Right atrium auricular region (tissue), 2 donors: Measurements from ENCODE around the gene ZBED4. TPM values are rescaled to one million over a fixed set of nuclear protein-coding genes. Genes with fewer than 3 reads are reported as not detected.
A peak's percentile ranks its signal among the peaks of the same experiment; 100 is the strongest.

Experiments
- DNase-seq: peaks from one replicate; pipeline ENCODE4 v3.0.0-alpha.2; 2019; ENCODE audit warnings: low spot score
- H3K27ac ChIP-seq, 2 donors: fragments of 200-600 bp; sonication (generic); 1 replicate in 1 of 2; 2 replicates in 1 of 2; pipeline ENCODE4 v1.5.1; 2016 to 2019
- H3K27me3 ChIP-seq, 2 donors: fragments of 200-600 bp; sonication (generic); one replicate each; pipeline versions ENCODE4 v1.5.1 to v1.6.0; 2017 to 2019
- H3K36me3 ChIP-seq: fragments of 200-600 bp; sonication (generic); one replicate; pipeline ENCODE4 v1.5.1; 2016
- H3K4me1 ChIP-seq, 2 donors: fragments of 200-600 bp; sonication (generic); one replicate each; pipeline versions ENCODE4 v1.5.1 to v1.6.0; 2017 to 2019
- H3K4me3 ChIP-seq, 2 donors: fragments of 200-600 bp; sonication (generic); 1 replicate in 1 of 2; 2 replicates in 1 of 2; pipeline ENCODE4 v1.5.1; 2017 to 2019; ENCODE audit warnings: mild to moderate bottlenecking in 1 of 2, moderate library complexity in 1 of 2
- H3K9me3 ChIP-seq, 2 donors: fragments of 200-600 bp; sonication (generic); one replicate each; pipeline ENCODE4 v1.5.1; 2019
- CTCF ChIP-seq, 2 donors: fragments of 200-600 bp; sonication (generic); IDR thresholded peaks; one replicate each; pipeline ENCODE4 v1.5.1; 2019; ENCODE audit warnings: antibody characterized with exemption in 2 of 2
- total RNA-seq, 2 donors: library from RNA; depleted of rRNA; stranded (reverse); fragments of >200 nt; gene quantifications; one replicate each; pipeline ENCODE4 v1.1.0, GENCODE V29; 2016

ZBED4 gene
- total RNA-seq, 2 donors from 2014 or later = 3.7 to 6.6 TPM

- no peak for DNase-seq
- no peaks in the 10 kb centered on the region for H3K9me3 ChIP-seq
- peak overlapping the region in 1 of 2 donors; percentile 96 for H3K27ac ChIP-seq
Observed at GRCh38 chr22:49916831-49917230, 63.2 kb downstream of the ZBED4 start.

GRCh38 chr22:49917974-49918910, 64.6 kb downstream of the ZBED4 start, which contains the start of the genes ALG12 and CRELD2:
Gene ALG12 (minus strand): TSS chr22:49918438. CDS start chr22:49913765, 4,673 bp downstream.
Gene CRELD2 (plus strand): TSS chr22:49918634. CDS start chr22:49918770, 136 bp downstream.
- peak within 1 kb of the TSS; percentile 96 for H3K27ac ChIP-seq
- TF ChIP-seq CTCF (IDR thresholded peaks at IDR 0.05) = no peak
- H3K4me3 ChIP-seq = peak within 1 kb of the TSS; percentile 68 to 81
- peaks cover 20% of the 10 kb centered on the region for H3K36me3 ChIP-seq
- H3K4me1 ChIP-seq = peaks cover 0 to 23% of the 10 kb centered on the region in 2 donors
- no peaks in the 10 kb centered on the region for H3K27me3 ChIP-seq
- no peaks in the 10 kb centered on the region for H3K9me3 ChIP-seq
- DNase-seq = peak; percentile 99

More at GRCh38 chr22:49916831-49917230, 63.2 kb downstream of the ZBED4 start:
- no peak overlapping the region for H3K4me3 ChIP-seq
- TF ChIP-seq CTCF (IDR thresholded peaks at IDR 0.05) = no peak
- H3K36me3 ChIP-seq = peaks cover 33% of the 10 kb centered on the region
- peaks cover 0 to 23% of the 10 kb centered on the region in 2 donors for H3K4me1 ChIP-seq
- no peaks in the 10 kb centered on the region for H3K27me3 ChIP-seq

GRCh38 chr22:49918911-49919881, 65.6 kb downstream of the ZBED4 start:
- Histone ChIP-seq H3K4me3 (peak overlapping the region; percentile 68 to 81), H3K4me1 (peaks cover 0 to 23% of the 10 kb centered on the region in 2 donors), H3K36me3 (peaks cover 19% of the 10 kb centered on the region), H3K9me3 (no peaks in the 10 kb centered on the region), H3K27me3 (no peaks in the 10 kb centered on the region), H3K27ac (peak overlapping the region; percentile 96)
- no peak for DNase-seq
- no peak for TF ChIP-seq CTCF (IDR thresholded peaks at IDR 0.05)

DNA sequence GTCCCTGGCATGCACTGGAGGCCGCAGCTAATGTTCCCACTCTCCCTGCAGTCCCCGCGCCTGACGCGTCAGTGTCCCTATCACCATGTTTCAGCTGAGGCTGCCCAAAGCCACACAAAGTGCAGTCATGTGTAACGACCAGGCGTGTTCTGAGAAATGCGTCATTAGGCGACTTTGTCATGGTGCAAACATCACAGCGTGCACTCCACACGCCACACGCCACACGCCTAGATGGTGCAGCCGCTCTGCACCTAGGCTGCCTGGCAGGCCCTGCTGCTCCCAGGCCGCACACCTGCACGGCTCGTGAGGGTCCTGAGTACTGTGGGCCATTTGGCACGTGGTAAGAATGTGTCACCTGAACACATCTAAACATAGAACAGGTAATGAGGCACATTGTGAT, 67.2 kb downstream of the ZBED4 start:
- Histone ChIP-seq H3K4me3 (no peak overlapping the region), H3K27me3 (no peaks in the 10 kb centered on the region), H3K27ac (no peak overlapping the region), H3K36me3 (peaks cover 24% of the 10 kb centered on the region), H3K9me3 (no peaks in the 10 kb centered on the region), H3K4me1 (peaks cover 0 to 23% of the 10 kb centered on the region in 2 donors)
- no peak for TF ChIP-seq CTCF (IDR thresholded peaks at IDR 0.05)
- no peak for DNase-seq

- no peak for DNase-seq
- Histone ChIP-seq H3K27me3 (no peaks in the 10 kb centered on the region), H3K27ac (no peak overlapping the region), H3K4me3 (no peak overlapping the region), H3K36me3 (peaks cover 24% of the 10 kb centered on the region), H3K9me3 (no peaks in the 10 kb centered on the region), H3K4me1 (peaks cover 0 to 21% of the 10 kb centered on the region in 2 donors)
- TF ChIP-seq CTCF (IDR thresholded peaks at IDR 0.05) = no peak
Observed at GRCh38 chr22:49921508-49922278, 68.0 kb downstream of the ZBED4 start.
